HepG2 (cell line): ENCODE results near the gene USP19. TPM values are rescaled to one million over a fixed set of nuclear protein-coding genes. Genes with fewer than 3 reads are reported as not detected.
A peak's percentile ranks its signal among the peaks of the same experiment; 100 is the strongest.

ENCODE experiments used
- ARNT2 ChIP-seq: sonication (generic); formaldehyde crosslinking; IDR thresholded peaks from 2 replicates; pipeline ENCODE4 v1.8.0; 2022; ENCODE audit warnings: mild to moderate bottlenecking, low read depth, missing genetic modification reagents, moderate library complexity
- ATF1 ChIP-seq: IDR thresholded peaks from 2 replicates; pipeline ENCODE4 v1.6.1; 2016; ENCODE audit warnings: mild to moderate bottlenecking, control low read depth
- BRCA1 ChIP-seq: sonication (generic); formaldehyde crosslinking; IDR thresholded peaks from 2 replicates; pipeline ENCODE4 v1.4.0; 2020; ENCODE audit warnings: missing genetic modification reagents
- HOXA9 ChIP-seq: sonication (generic); formaldehyde crosslinking; IDR thresholded peaks from 2 replicates; pipeline ENCODE4 v1.8.1; 2022; ENCODE audit warnings: missing genetic modification reagents, mild to moderate bottlenecking, moderate library complexity, borderline replicate concordance
- MED1 ChIP-seq: sonication (generic); formaldehyde crosslinking; IDR thresholded peaks from 2 replicates; pipeline ENCODE4 v1.4.0; 2020; ENCODE audit warnings: missing genetic modification reagents
- NONO ChIP-seq, 2 experiments: fragments of 450-650 bp in 1 of 2; sonication (generic) in 1 of 2; formaldehyde crosslinking in 1 of 2; IDR thresholded peaks in 1 of 2; conservative IDR thresholded peaks in 1 of 2; 2 replicates each; pipeline versions ENCODE4 v1.6.1 to v1.8.0; 2017 to 2022; ENCODE audit warnings: mild to moderate bottlenecking in 1 of 2, missing genetic modification reagents in 1 of 2, moderate library complexity in 1 of 2
- NR2F1 ChIP-seq, 2 experiments: fragments of 450-650 bp in 1 of 2; formaldehyde crosslinking in 1 of 2; IDR thresholded peaks; 2 replicates each; pipeline versions ENCODE4 v1.5.0 to v1.6.1; 2016 to 2020; ENCODE audit warnings: mild to moderate bottlenecking in 1 of 2, missing compliant biosample characterization in 1 of 2, missing genetic modification reagents in 1 of 2, moderate library complexity in 1 of 2
- SKI ChIP-seq: fragments of 450-650 bp; IDR thresholded peaks from one replicate; pipeline ENCODE4 v1.6.1; 2018; ENCODE audit warnings: mild to moderate bottlenecking; ENCODE audit not compliant: partially characterized antibody
- SNAPC4 ChIP-seq: sonication (generic); formaldehyde crosslinking; IDR thresholded peaks from 2 replicates; pipeline ENCODE4 v1.4.0; 2020; ENCODE audit warnings: mild to moderate bottlenecking, missing genetic modification reagents
- ZBTB1 ChIP-seq: sonication (generic); formaldehyde crosslinking; IDR thresholded peaks from 2 replicates; pipeline ENCODE4 v1.4.0; 2020; ENCODE audit warnings: missing genetic modification reagents, borderline replicate concordance
- ZBTB14 ChIP-seq: sonication (generic); formaldehyde crosslinking; IDR thresholded peaks from 2 replicates; pipeline ENCODE4 v1.4.0; 2020; ENCODE audit warnings: missing genetic modification reagents
- ZNF24 ChIP-seq: fragments of 450-650 bp; IDR thresholded peaks from 2 replicates; pipeline ENCODE4 v1.6.1; 2017; ENCODE audit warnings: antibody characterized with exemption, mild to moderate bottlenecking
- polyA plus RNA-seq, 8 experiments: library from polyadenylated mRNA; depleted of rRNA in 3 of 8; stranded (reverse) in 7 of 8; unstranded in 1 of 8; fragments of >200 nt; fragmentation: Illumina TruSeq in 4 of 8; extraction: Trizol in 4 of 8; gene quantifications; 2 replicates each; pipeline versions ENCODE4 v1.2.1 to v1.2.3, GENCODE V29; 2011 to 2016; ENCODE audit warnings: low read depth in 4 of 8, missing spikeins in 1 of 8, mixed read lengths in 1 of 8; ENCODE audit not compliant: insufficient read depth in 1 of 8
- total RNA-seq, 5 experiments: library from RNA; depleted of rRNA; stranded (reverse); fragments of >200 nt; fragmentation: Illumina TruSeq; extraction: Trizol; gene quantifications; 2 replicates each; pipeline ENCODE4 v1.2.3, GENCODE V29; 2016; ENCODE audit warnings: low read depth in 1 of 5
- TF ChIP-seq, protein P1 (sequence below): sonication (generic); formaldehyde crosslinking; IDR thresholded peaks from 2 replicates; pipeline ENCODE4; 2020; ENCODE audit warnings: missing genetic modification reagents, mild to moderate bottlenecking, borderline replicate concordance
- TF ChIP-seq, protein P2 (sequence below): sonication (generic); formaldehyde crosslinking; IDR thresholded peaks from 2 replicates; pipeline ENCODE4 v1.4.0; 2020; ENCODE audit warnings: missing genetic modification reagents, borderline replicate concordance

The USP19 gene
- total and polyA plus RNA-seq, 2 of the 13 experiments (the other 11 are each of a cell fraction or from before 2014, with no cell fraction given), result 28.3 to 31.7 TPM

DNA sequence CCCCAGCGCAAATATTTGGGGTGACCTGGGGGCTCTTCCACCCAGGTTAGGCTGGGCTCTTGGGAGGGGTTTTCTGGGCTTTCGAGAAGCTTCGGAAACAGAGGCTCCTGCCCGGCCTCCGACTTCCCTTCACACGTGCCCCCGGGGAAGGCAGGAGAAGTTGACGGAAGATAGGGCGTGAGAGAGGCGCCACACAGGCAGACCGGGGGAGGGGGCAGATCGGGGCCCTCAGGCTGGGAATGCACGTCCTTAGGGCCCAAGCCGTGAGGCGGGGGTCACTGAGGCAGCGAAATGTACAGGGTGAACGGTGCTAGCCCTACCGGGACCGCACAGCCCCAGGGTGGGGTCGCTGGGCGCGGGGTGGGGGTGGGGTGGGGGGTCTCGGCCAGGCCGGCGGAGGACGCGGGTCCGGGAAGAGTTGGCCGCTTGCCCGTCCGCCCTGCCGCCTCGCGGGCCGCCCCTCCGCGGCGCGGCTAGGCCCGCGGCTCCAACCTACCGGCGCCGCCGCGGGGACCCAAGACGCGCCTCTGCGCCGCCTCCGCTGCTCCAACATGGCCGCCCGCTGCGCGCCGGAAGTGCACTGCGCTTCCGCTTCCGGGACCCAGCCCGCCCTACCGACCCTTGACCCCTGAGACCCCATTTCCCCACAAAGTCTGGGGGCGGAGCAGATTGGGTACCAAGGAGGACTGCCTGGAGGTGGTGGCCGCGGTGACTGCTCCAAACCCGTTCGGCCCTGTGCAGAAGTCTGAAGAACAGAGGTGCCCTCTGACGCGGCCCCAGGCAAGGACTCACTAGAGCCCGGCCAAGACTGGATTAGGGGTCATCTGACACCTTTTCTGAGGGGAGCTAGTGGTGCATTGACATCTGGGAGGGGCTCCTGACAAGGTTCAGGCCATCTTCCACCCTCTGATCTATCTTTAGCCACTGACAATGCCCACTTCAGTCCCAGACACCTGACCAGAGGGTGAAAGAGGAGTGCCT is 45.4 kb upstream of the USP19 start, which contains the start of gene CCDC71 (continued):
- TF ChIP-seq, protein P1, sequence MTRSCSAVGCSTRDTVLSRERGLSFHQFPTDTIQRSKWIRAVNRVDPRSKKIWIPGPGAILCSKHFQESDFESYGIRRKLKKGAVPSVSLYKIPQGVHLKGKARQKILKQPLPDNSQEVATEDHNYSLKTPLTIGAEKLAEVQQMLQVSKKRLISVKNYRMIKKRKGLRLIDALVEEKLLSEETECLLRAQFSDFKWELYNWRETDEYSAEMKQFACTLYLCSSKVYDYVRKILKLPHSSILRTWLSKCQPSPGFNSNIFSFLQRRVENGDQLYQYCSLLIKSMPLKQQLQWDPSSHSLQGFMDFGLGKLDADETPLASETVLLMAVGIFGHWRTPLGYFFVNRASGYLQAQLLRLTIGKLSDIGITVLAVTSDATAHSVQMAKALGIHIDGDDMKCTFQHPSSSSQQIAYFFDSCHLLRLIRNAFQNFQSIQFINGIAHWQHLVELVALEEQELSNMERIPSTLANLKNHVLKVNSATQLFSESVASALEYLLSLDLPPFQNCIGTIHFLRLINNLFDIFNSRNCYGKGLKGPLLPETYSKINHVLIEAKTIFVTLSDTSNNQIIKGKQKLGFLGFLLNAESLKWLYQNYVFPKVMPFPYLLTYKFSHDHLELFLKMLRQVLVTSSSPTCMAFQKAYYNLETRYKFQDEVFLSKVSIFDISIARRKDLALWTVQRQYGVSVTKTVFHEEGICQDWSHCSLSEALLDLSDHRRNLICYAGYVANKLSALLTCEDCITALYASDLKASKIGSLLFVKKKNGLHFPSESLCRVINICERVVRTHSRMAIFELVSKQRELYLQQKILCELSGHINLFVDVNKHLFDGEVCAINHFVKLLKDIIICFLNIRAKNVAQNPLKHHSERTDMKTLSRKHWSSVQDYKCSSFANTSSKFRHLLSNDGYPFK (CRISPR knock-in tag), result peak; percentile 26; the same call in 1 of the 2 replicates
- TF ChIP-seq SNAPC4 (CRISPR knock-in tag) (no peak), ZNF24 (no peak), BRCA1 (no peak), SKI (no peak), NONO (IDR thresholded peaks at IDR 0.05) (no peak), NONO (CRISPR knock-in tag; conservative IDR thresholded peaks at IDR 0.05) (peak; percentile 47; the same call in 1 of the 2 replicates), ATF1 (CRISPR knock-in tag) (no peak), HOXA9 (no peak), NR2F1 (CRISPR knock-in tag; IDR thresholded peaks at IDR 0.05) (peak; percentile 91 to 94), MED1 (CRISPR knock-in tag) (0 out of 2 replicates have a peak, but pooled peaks have one; percentile 27), ZBTB14 (CRISPR knock-in tag) (no peak), ZBTB1 (CRISPR knock-in tag) (no peak), ARNT2 (CRISPR knock-in tag) (no peak)
- TF ChIP-seq, protein P2, sequence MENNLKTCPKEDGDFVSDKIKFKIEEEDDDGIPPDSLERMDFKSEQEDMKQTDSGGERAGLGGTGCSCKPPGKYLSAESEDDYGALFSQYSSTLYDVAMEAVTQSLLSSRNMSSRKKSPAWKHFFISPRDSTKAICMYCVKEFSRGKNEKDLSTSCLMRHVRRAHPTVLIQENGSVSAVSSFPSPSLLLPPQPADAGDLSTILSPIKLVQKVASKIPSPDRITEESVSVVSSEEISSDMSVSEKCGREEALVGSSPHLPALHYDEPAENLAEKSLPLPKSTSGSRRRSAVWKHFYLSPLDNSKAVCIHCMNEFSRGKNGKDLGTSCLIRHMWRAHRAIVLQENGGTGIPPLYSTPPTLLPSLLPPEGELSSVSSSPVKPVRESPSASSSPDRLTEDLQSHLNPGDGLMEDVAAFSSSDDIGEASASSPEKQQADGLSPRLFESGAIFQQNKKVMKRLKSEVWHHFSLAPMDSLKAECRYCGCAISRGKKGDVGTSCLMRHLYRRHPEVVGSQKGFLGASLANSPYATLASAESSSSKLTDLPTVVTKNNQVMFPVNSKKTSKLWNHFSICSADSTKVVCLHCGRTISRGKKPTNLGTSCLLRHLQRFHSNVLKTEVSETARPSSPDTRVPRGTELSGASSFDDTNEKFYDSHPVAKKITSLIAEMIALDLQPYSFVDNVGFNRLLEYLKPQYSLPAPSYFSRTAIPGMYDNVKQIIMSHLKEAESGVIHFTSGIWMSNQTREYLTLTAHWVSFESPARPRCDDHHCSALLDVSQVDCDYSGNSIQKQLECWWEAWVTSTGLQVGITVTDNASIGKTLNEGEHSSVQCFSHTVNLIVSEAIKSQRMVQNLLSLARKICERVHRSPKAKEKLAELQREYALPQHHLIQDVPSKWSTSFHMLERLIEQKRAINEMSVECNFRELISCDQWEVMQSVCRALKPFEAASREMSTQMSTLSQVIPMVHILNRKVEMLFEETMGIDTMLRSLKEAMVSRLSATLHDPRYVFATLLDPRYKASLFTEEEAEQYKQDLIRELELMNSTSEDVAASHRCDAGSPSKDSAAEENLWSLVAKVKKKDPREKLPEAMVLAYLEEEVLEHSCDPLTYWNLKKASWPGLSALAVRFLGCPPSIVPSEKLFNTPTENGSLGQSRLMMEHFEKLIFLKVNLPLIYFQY (CRISPR knock-in tag), result no peak
